Mesenchymal stem cell (in vitro differentiated cells and primary cell): ENCODE results near the gene TGFBR2.
A peak's percentile ranks its signal among the peaks of the same experiment; 100 is the strongest.

Source experiments
- DNase-seq: peaks from one replicate; pipeline ENCODE4 v3.0.0-alpha.2; 2013
- H2AFZ ChIP-seq: one replicate; pipeline ENCODE4 v1.6.1; 2013; ENCODE audit warnings: low read depth, mild to moderate bottlenecking, control low read depth, inconsistent platforms, low read length, moderate library complexity
- H2AK5ac ChIP-seq: 2 replicates; pipeline ENCODE4 v1.6.1; 2013; ENCODE audit warnings: low read length, moderate library complexity, mild to moderate bottlenecking, inconsistent platforms; ENCODE audit not compliant: severe bottlenecking
- H2BK120ac ChIP-seq: one replicate; pipeline ENCODE4 v1.6.1; 2013; ENCODE audit warnings: low read depth, mild to moderate bottlenecking, inconsistent platforms, low read length, moderate library complexity
- H2BK12ac ChIP-seq, 2 experiments: one replicate each; pipeline ENCODE4 v1.6.1; 2013; ENCODE audit warnings: inconsistent platforms in 2 of 2, low read length in 2 of 2, mild to moderate bottlenecking in 2 of 2, moderate library complexity in 2 of 2, control low read depth in 1 of 2
- H2BK15ac ChIP-seq: one replicate; pipeline ENCODE4 v1.6.1; 2013; ENCODE audit warnings: mild to moderate bottlenecking, low read depth, inconsistent platforms; ENCODE audit not compliant: poor library complexity, severe bottlenecking
- H2BK5ac ChIP-seq: 2 replicates; pipeline ENCODE4 v1.6.1; 2013; ENCODE audit warnings: low read depth, mild to moderate bottlenecking, low read length, control low read depth, inconsistent platforms; ENCODE audit not compliant: poor library complexity, severe bottlenecking
- H3K14ac ChIP-seq, 2 experiments: one replicate each; pipeline ENCODE4 v1.6.1; 2013; ENCODE audit warnings: inconsistent platforms in 2 of 2, low read length in 2 of 2, control low read depth in 1 of 2, mild to moderate bottlenecking in 1 of 2, moderate library complexity in 1 of 2
- H3K18ac ChIP-seq, 2 experiments: one replicate each; pipeline ENCODE4 v1.6.1; 2013; ENCODE audit warnings: inconsistent platforms in 2 of 2, low read length in 2 of 2, control low read depth in 1 of 2, low read depth in 1 of 2, mild to moderate bottlenecking in 1 of 2
- H3K23ac ChIP-seq, 2 experiments: one replicate each; pipeline ENCODE4 v1.6.1; 2013; ENCODE audit warnings: inconsistent platforms in 2 of 2, low read length in 2 of 2, mild to moderate bottlenecking in 2 of 2, moderate library complexity in 2 of 2, control low read depth in 1 of 2
- H3K27ac ChIP-seq: 2 replicates; pipeline ENCODE4 v1.5.1; 2013; ENCODE audit warnings: mild to moderate bottlenecking, moderate library complexity, low read length, control low read depth, inconsistent platforms; ENCODE audit not compliant: poor library complexity, severe bottlenecking
- H3K27me3 ChIP-seq, 2 experiments: 2 replicates each; pipeline versions ENCODE4 v1.6.1 to v1.7.0; 2013; ENCODE audit warnings: low read length in 2 of 2, mild to moderate bottlenecking in 2 of 2, moderate library complexity in 2 of 2, control low read depth in 1 of 2, inconsistent platforms in 1 of 2; ENCODE audit not compliant: control insufficient read depth in 1 of 2, insufficient read depth in 1 of 2
- H3K36me3 ChIP-seq, 2 experiments: 2 replicates each; pipeline versions ENCODE4 v1.6.1 to v1.7.0; 2013; ENCODE audit warnings: low read length in 2 of 2, control low read depth in 1 of 2, inconsistent platforms in 1 of 2, low read depth in 1 of 2, mild to moderate bottlenecking in 1 of 2; ENCODE audit not compliant: insufficient read depth in 2 of 2, control insufficient read depth in 1 of 2
- H3K4ac ChIP-seq, 2 experiments: one replicate each; pipeline ENCODE4 v1.6.1; 2013; ENCODE audit warnings: inconsistent platforms in 2 of 2, low read length in 2 of 2, mild to moderate bottlenecking in 2 of 2, moderate library complexity in 2 of 2, control low read depth in 1 of 2, low read depth in 1 of 2
- H3K4me1 ChIP-seq: 2 replicates; pipeline ENCODE4 v1.6.1; 2013; ENCODE audit warnings: low read depth, low read length, control low read depth; ENCODE audit not compliant: control insufficient read depth, insufficient read depth
- H3K4me2 ChIP-seq: 2 replicates; pipeline ENCODE4 v1.6.1; 2013; ENCODE audit warnings: low read length, mild to moderate bottlenecking, inconsistent platforms; ENCODE audit not compliant: poor library complexity, severe bottlenecking
- H3K4me3 ChIP-seq, 2 experiments: 2 replicates each; pipeline versions ENCODE4 v1.5.1 to v1.7.0; 2013; ENCODE audit warnings: low read length in 2 of 2, mild to moderate bottlenecking in 2 of 2, control low read depth in 1 of 2, low read depth in 1 of 2; ENCODE audit not compliant: insufficient read depth in 1 of 2
- H3K79me1 ChIP-seq: replicated peaks from 2 replicates; pipeline ENCODE4 v1.6.1; 2013; ENCODE audit warnings: mild to moderate bottlenecking, control low read depth, low read length, inconsistent platforms; ENCODE audit not compliant: poor library complexity, severe bottlenecking
- H3K9ac ChIP-seq: 2 replicates; pipeline ENCODE4 v1.7.0; 2013; ENCODE audit warnings: mild to moderate bottlenecking, low read length, moderate library complexity
- H3K9me3 ChIP-seq: 2 replicates; pipeline ENCODE4 v1.7.0; 2013; ENCODE audit warnings: mild to moderate bottlenecking, low read length; ENCODE audit not compliant: control insufficient read depth
- H4K8ac ChIP-seq: one replicate; pipeline ENCODE4 v1.6.1; 2013; ENCODE audit warnings: inconsistent platforms, mild to moderate bottlenecking, low read length, moderate library complexity
- H4K91ac ChIP-seq: one replicate; pipeline ENCODE4 v1.6.1; 2013; ENCODE audit warnings: mild to moderate bottlenecking, low read length, inconsistent platforms
- WGBS: methylation state at CpG from one replicate; pipeline ENCODE4 v1.1.7; 2013; ENCODE audit warnings: mixed read lengths; 5-methylcytosine and 5-hydroxymethylcytosine counted together

Gene TGFBR2

GRCh38 chr3:30719536-30719935 lies 113.1 kb downstream of the TGFBR2 start:
- H3K27me3 ChIP-seq, result no peaks in the 10 kb centered on the region

GRCh38 chr3:30720586-30721313 lies 114.3 kb downstream of the TGFBR2 start:
- Histone ChIP-seq H2AK5ac (peak overlapping the region; percentile 10), H3K27ac (peak overlapping the region; percentile 99), H2BK120ac (no peak overlapping the region), H2AFZ (no peak overlapping the region), H4K8ac (no peak overlapping the region), H3K4me1 (no peaks in the 10 kb centered on the region), H2BK12ac (no peak overlapping the region), H3K27me3 (no peaks in the 10 kb centered on the region), H3K4me2 (no peak overlapping the region), H3K14ac (peak overlapping the region in 1 of 2 experiments; percentile 55), H3K18ac (peak overlapping the region in 1 of 2 experiments; percentile 48), H3K23ac (no peak overlapping the region), H4K91ac (no peak overlapping the region), H3K9ac (no peak overlapping the region), H2BK15ac (no peak overlapping the region), H3K4me3 (no peak overlapping the region), H3K36me3 (no peaks in the 10 kb centered on the region), H3K4ac (peak overlapping the region in 1 of 2 experiments; percentile 87), H3K9me3 (no peaks in the 10 kb centered on the region), H3K79me1 (no peaks in the 10 kb centered on the region), H2BK5ac (peak overlapping the region; percentile 85)
- 56% methylated on average over 5 of the region's 5 CpGs for WGBS
- peak; percentile 85 for DNase-seq

More at GRCh38 chr3:30719536-30719935, 113.1 kb downstream of the TGFBR2 start:
- Histone ChIP-seq H2BK15ac (no peak overlapping the region), H4K8ac (no peak overlapping the region), H3K36me3 (no peaks in the 10 kb centered on the region), H3K23ac (no peak overlapping the region), H2BK5ac (no peak overlapping the region), H3K4me2 (no peak overlapping the region), H4K91ac (no peak overlapping the region), H3K14ac (no peak overlapping the region), H2BK12ac (no peak overlapping the region), H3K4me3 (no peak overlapping the region), H3K79me1 (no peaks in the 10 kb centered on the region), H3K18ac (no peak overlapping the region), H3K9me3 (no peaks in the 10 kb centered on the region), H2BK120ac (no peak overlapping the region), H3K4ac (no peak overlapping the region), H2AK5ac (no peak overlapping the region), H3K27ac (peak overlapping the region; percentile 42), H3K4me1 (no peaks in the 10 kb centered on the region), H2AFZ (no peak overlapping the region), H3K9ac (no peak overlapping the region)
- 88% methylated on average over 2 of the region's 3 CpGs for WGBS
- DNase-seq, result no peak

- WGBS, result 22% methylated on average over 2 of the region's 2 CpGs
- no peak overlapping the region for H3K9ac ChIP-seq
Observed at GRCh38 chr3:30721314-30721634, 114.9 kb downstream of the TGFBR2 start.

GRCh38 chr3:30723211-30723610 lies 116.8 kb downstream of the TGFBR2 start:
- DNase-seq, result no peak
- Histone ChIP-seq H3K27ac (no peak overlapping the region), H2AFZ (no peak overlapping the region), H3K36me3 (no peaks in the 10 kb centered on the region), H2BK15ac (no peak overlapping the region), H4K91ac (no peak overlapping the region), H2BK5ac (no peak overlapping the region), H3K4me2 (no peak overlapping the region), H2AK5ac (no peak overlapping the region), H3K4ac (no peak overlapping the region), H3K23ac (no peak overlapping the region), H3K27me3 (no peaks in the 10 kb centered on the region), H3K79me1 (no peaks in the 10 kb centered on the region), H3K18ac (no peak overlapping the region), H2BK12ac (no peak overlapping the region), H3K14ac (no peak overlapping the region), H3K9ac (no peak overlapping the region), H3K4me1 (no peaks in the 10 kb centered on the region), H4K8ac (no peak overlapping the region), H2BK120ac (no peak overlapping the region), H3K9me3 (no peaks in the 10 kb centered on the region), H3K4me3 (no peak overlapping the region)
- no CpG with 5 or more reads among the region's 1 CpG for WGBS

More at GRCh38 chr3:30721314-30721634, 114.9 kb downstream of the TGFBR2 start:
- Histone ChIP-seq H2BK5ac (peak overlapping the region; percentile 85), H3K18ac (no peak overlapping the region), H3K36me3 (no peaks in the 10 kb centered on the region), H3K4me2 (no peak overlapping the region), H2BK120ac (no peak overlapping the region), H3K9me3 (no peaks in the 10 kb centered on the region), H2BK15ac (no peak overlapping the region), H3K4ac (no peak overlapping the region), H3K14ac (no peak overlapping the region), H3K27me3 (no peaks in the 10 kb centered on the region), H4K8ac (no peak overlapping the region), H2AFZ (no peak overlapping the region), H3K27ac (peak overlapping the region; percentile 99), H2AK5ac (peak overlapping the region; percentile 69), H3K79me1 (no peaks in the 10 kb centered on the region), H3K4me1 (no peaks in the 10 kb centered on the region), H3K4me3 (no peak overlapping the region), H4K91ac (no peak overlapping the region), H3K23ac (no peak overlapping the region), H2BK12ac (peak overlapping the region in 1 of 2 experiments; percentile 2)
- no peak for DNase-seq
